ENCODE measurements around the gene LMNB1.
"Not testable (repeated sequence)": the region's sequence is repeated elsewhere in the genome, so short reads cannot be mapped to it uniquely, and the experiment has no call there.

The LMNB1 gene

DNA sequence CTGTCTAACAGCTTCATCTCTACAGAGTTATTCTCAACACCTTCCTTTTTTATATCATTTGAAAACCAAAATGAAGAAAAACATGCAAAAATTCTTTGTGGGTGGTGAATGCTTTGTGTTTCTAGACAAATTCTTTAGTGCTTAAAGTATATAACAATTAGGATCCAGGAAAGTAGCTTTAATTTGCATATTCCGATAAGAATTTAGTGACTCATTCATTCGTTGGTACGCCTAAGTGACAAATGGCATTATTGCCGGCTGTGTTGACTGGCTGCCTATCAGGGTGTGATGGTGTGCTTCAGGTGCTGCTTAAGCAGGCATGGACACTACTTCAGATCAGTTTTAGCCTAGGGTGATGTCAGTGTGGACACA lies 35.2 kb downstream of the LMNB1 start:
- H3K9me3 ChIP-seq (ENCODE audit: control insufficient read depth, low read length) = no peaks in the 10 kb centered on the region
- no peak overlapping the region for H3K4me3 ChIP-seq (ENCODE audit: low read length)
- H3K9ac ChIP-seq (ENCODE audit: low read length) = no peak overlapping the region
- peaks cover 4% of the 10 kb centered on the region for H3K4me1 ChIP-seq (ENCODE audit: control insufficient read depth, insufficient read depth, low read length)
- H3K36me3 ChIP-seq (ENCODE audit: control insufficient read depth, insufficient read depth, low read length) = no peaks in the 10 kb centered on the region
- no peaks in the 10 kb centered on the region for H3K27me3 ChIP-seq (ENCODE audit: control insufficient read depth, insufficient read depth, low read length)

- not testable (repeated sequence) for H3K9ac ChIP-seq (ENCODE audit: low read length); H3K4me3 ChIP-seq (ENCODE audit: low read length); H3K4me1 ChIP-seq (ENCODE audit: control insufficient read depth, insufficient read depth, low read length); H3K27me3 ChIP-seq (ENCODE audit: control insufficient read depth, insufficient read depth, low read length); H3K36me3 ChIP-seq (ENCODE audit: control insufficient read depth, insufficient read depth, low read length); H3K9me3 ChIP-seq (ENCODE audit: control insufficient read depth, low read length)
Observed at GRCh38 chr5:126813799-126814198, 36.9 kb downstream of the LMNB1 start.

GRCh38 chr5:126814721-126815404 lies 37.9 kb downstream of the LMNB1 start:
- Histone ChIP-seq H3K4me3 (ENCODE audit: low read length) (no peak overlapping the region), H3K9me3 (ENCODE audit: control insufficient read depth, low read length) (no peaks in the 10 kb centered on the region), H3K36me3 (ENCODE audit: control insufficient read depth, insufficient read depth, low read length) (no peaks in the 10 kb centered on the region), H3K4me1 (ENCODE audit: control insufficient read depth, insufficient read depth, low read length) (peaks cover 4% of the 10 kb centered on the region), H3K9ac (ENCODE audit: low read length) (no peak overlapping the region), H3K27me3 (ENCODE audit: control insufficient read depth, insufficient read depth, low read length) (no peaks in the 10 kb centered on the region)

- no peaks in the 10 kb centered on the region for H3K4me1 ChIP-seq (ENCODE audit: control insufficient read depth, insufficient read depth, low read length)
- no peak overlapping the region for H3K4me3 ChIP-seq (ENCODE audit: low read length)
- no peak overlapping the region for H3K9ac ChIP-seq (ENCODE audit: low read length)
- no peaks in the 10 kb centered on the region for H3K9me3 ChIP-seq (ENCODE audit: control insufficient read depth, low read length)
- H3K36me3 ChIP-seq (ENCODE audit: control insufficient read depth, insufficient read depth, low read length) = no peaks in the 10 kb centered on the region
- H3K27me3 ChIP-seq (ENCODE audit: control insufficient read depth, insufficient read depth, low read length) = no peaks in the 10 kb centered on the region
Observed at GRCh38 chr5:126816649-126817048, 39.7 kb downstream of the LMNB1 start.

- no peaks in the 10 kb centered on the region for H3K36me3 ChIP-seq (ENCODE audit: control insufficient read depth, insufficient read depth, low read length)
- H3K9me3 ChIP-seq (ENCODE audit: control insufficient read depth, low read length) = no peaks in the 10 kb centered on the region
- H3K4me1 ChIP-seq (ENCODE audit: control insufficient read depth, insufficient read depth, low read length) = no peaks in the 10 kb centered on the region
- H3K9ac ChIP-seq (ENCODE audit: low read length) = no peak overlapping the region
- H3K4me3 ChIP-seq (ENCODE audit: low read length) = no peak overlapping the region
- H3K27me3 ChIP-seq (ENCODE audit: control insufficient read depth, insufficient read depth, low read length) = no peaks in the 10 kb centered on the region
Observed at GRCh38 chr5:126818736-126819135, 41.8 kb downstream of the LMNB1 start.

DNA sequence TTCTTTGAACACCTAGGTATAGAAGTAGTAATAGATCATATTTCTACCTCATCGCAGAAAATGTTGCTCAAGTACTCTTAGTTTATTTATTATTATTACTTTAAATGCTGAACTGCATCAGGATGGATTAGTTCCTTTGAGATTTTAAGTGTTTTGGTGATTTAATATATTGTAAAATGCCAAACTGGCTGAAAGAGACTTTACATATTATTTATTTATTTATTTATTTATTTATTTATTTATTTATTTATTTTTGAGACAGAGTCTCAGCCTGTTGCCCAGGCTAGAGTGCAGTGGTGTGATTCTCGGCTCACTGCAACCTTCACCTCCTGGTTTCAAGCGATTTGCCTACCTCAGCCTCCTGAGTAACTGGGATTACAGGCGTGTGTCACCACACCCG lies 42.3 kb downstream of the LMNB1 start:
- H3K9ac ChIP-seq (ENCODE audit: low read length) = no peak overlapping the region
- H3K27me3 ChIP-seq (ENCODE audit: control insufficient read depth, insufficient read depth, low read length) = no peaks in the 10 kb centered on the region
- no peak overlapping the region for H3K4me3 ChIP-seq (ENCODE audit: low read length)
- no peaks in the 10 kb centered on the region for H3K4me1 ChIP-seq (ENCODE audit: control insufficient read depth, insufficient read depth, low read length)
- H3K36me3 ChIP-seq (ENCODE audit: control insufficient read depth, insufficient read depth, low read length) = no peaks in the 10 kb centered on the region
- H3K9me3 ChIP-seq (ENCODE audit: control insufficient read depth, low read length) = no peaks in the 10 kb centered on the region

- H3K27me3 ChIP-seq (ENCODE audit: control insufficient read depth, insufficient read depth, low read length) = no peaks in the 10 kb centered on the region
- no peaks in the 10 kb centered on the region for H3K36me3 ChIP-seq (ENCODE audit: control insufficient read depth, insufficient read depth, low read length)
- H3K4me3 ChIP-seq (ENCODE audit: low read length) = no peak overlapping the region
- no peak overlapping the region for H3K9ac ChIP-seq (ENCODE audit: low read length)
- H3K4me1 ChIP-seq (ENCODE audit: control insufficient read depth, insufficient read depth, low read length) = no peaks in the 10 kb centered on the region
- H3K9me3 ChIP-seq (ENCODE audit: control insufficient read depth, low read length) = no peaks in the 10 kb centered on the region
Observed at GRCh38 chr5:126826619-126827215, 49.8 kb downstream of the LMNB1 start.

DNA sequence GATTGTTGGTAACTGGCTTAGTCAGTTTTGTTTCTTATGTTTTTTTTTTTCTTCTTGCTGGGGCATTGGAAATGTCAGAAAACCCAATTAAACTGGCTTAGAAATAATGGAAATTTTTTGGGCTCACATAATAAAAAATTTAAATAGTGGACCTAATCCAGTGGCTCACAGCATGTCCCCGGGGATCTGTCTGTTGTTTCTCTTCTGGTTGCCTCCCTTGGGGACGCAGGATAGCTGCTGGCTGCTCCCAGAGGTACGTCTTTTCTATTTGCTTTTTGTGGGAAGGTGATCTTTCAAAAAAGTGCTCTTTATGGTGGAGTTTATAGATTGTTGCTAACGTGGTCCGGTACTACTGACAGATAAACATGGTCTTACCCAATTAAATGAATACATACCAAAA lies 52.2 kb downstream of the LMNB1 start:
- H3K9ac ChIP-seq (ENCODE audit: low read length) = no peak overlapping the region
- H3K36me3 ChIP-seq (ENCODE audit: control insufficient read depth, insufficient read depth, low read length) = no peaks in the 10 kb centered on the region
- H3K4me1 ChIP-seq (ENCODE audit: control insufficient read depth, insufficient read depth, low read length) = no peaks in the 10 kb centered on the region
- H3K27me3 ChIP-seq (ENCODE audit: control insufficient read depth, insufficient read depth, low read length) = no peaks in the 10 kb centered on the region
- H3K4me3 ChIP-seq (ENCODE audit: low read length) = no peak overlapping the region
- no peaks in the 10 kb centered on the region for H3K9me3 ChIP-seq (ENCODE audit: control insufficient read depth, low read length)

DNA sequence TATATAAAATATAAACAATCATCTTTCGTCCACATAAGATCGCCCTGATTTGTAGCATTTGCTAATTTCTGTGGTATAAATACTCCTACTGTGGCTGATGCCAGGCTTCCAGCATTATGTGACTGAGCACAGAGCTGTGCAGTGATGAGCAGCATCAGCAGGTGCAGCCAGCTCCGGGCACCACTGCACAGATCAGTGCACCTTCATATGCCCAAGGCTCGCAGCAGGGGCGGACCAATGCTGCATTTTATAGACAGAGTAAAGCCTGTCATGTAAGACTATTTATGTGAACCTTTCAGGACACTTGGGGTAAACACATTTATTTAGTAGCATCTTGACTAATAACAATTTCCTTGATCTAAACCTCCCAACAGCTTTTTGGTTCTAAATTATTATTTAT lies 53.1 kb downstream of the LMNB1 start:
- Histone ChIP-seq H3K4me3 (ENCODE audit: low read length) (no peak overlapping the region), H3K27me3 (ENCODE audit: control insufficient read depth, insufficient read depth, low read length) (no peaks in the 10 kb centered on the region), H3K36me3 (ENCODE audit: control insufficient read depth, insufficient read depth, low read length) (no peaks in the 10 kb centered on the region), H3K9me3 (ENCODE audit: control insufficient read depth, low read length) (no peaks in the 10 kb centered on the region), H3K4me1 (ENCODE audit: control insufficient read depth, insufficient read depth, low read length) (no peaks in the 10 kb centered on the region), H3K9ac (ENCODE audit: low read length) (no peak overlapping the region)

- no peaks in the 10 kb centered on the region for H3K36me3 ChIP-seq (ENCODE audit: control insufficient read depth, insufficient read depth, low read length)
- H3K4me1 ChIP-seq (ENCODE audit: control insufficient read depth, insufficient read depth, low read length) = no peaks in the 10 kb centered on the region
- H3K9me3 ChIP-seq (ENCODE audit: control insufficient read depth, low read length) = no peaks in the 10 kb centered on the region
- no peaks in the 10 kb centered on the region for H3K27me3 ChIP-seq (ENCODE audit: control insufficient read depth, insufficient read depth, low read length)
- H3K4me3 ChIP-seq (ENCODE audit: low read length) = no peak overlapping the region
- H3K9ac ChIP-seq (ENCODE audit: low read length) = no peak overlapping the region
Observed at GRCh38 chr5:126831156-126831555, 54.2 kb downstream of the LMNB1 start.

DNA sequence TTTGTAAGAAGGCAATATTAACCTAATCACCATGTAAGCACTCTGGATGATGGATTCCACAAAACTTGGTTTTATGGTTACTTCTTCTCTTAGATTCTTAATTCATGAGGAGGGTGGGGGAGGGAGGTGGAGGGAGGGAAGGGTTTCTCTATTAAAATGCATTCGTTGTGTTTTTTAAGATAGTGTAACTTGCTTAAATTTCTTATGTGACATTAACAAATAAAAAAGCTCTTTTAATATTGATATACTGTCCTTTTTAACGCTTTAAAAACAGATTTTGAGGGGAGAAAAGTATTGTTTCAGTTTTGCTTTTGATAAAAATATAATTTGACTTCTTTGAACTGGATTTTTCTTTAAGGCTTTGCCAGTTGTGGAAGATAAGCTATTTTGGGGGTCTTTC lies 59.8 kb downstream of the LMNB1 start:
- Histone ChIP-seq H3K9me3 (ENCODE audit: control insufficient read depth, low read length) (no peaks in the 10 kb centered on the region), H3K4me1 (ENCODE audit: control insufficient read depth, insufficient read depth, low read length) (no peaks in the 10 kb centered on the region), H3K9ac (ENCODE audit: low read length) (no peak overlapping the region), H3K4me3 (ENCODE audit: low read length) (no peak overlapping the region), H3K36me3 (ENCODE audit: control insufficient read depth, insufficient read depth, low read length) (no peaks in the 10 kb centered on the region), H3K27me3 (ENCODE audit: control insufficient read depth, insufficient read depth, low read length) (no peaks in the 10 kb centered on the region)

- H3K4me1 ChIP-seq (ENCODE audit: control insufficient read depth, insufficient read depth, low read length) = no peaks in the 10 kb centered on the region
- H3K9me3 ChIP-seq (ENCODE audit: control insufficient read depth, low read length) = no peaks in the 10 kb centered on the region
- H3K4me3 ChIP-seq (ENCODE audit: low read length) = no peak overlapping the region
- no peaks in the 10 kb centered on the region for H3K27me3 ChIP-seq (ENCODE audit: control insufficient read depth, insufficient read depth, low read length)
- H3K9ac ChIP-seq (ENCODE audit: low read length) = no peak overlapping the region
- H3K36me3 ChIP-seq (ENCODE audit: control insufficient read depth, insufficient read depth, low read length) = no peaks in the 10 kb centered on the region
Observed at GRCh38 chr5:126837242-126837641, 60.3 kb downstream of the LMNB1 start.

All from mucosa of stomach (tissue), 1 donor.